Measurements from ENCODE around the gene WNT7B. TPM values are rescaled to one million over a fixed set of nuclear protein-coding genes. Genes with fewer than 3 reads are reported as not detected.
A peak's percentile ranks its signal among the peaks of the same experiment; 100 is the strongest.

The WNT7B gene
- total and polyA plus RNA-seq, 8 donors, result 0.16 to 1.3 (median 0.71) TPM

DNA sequence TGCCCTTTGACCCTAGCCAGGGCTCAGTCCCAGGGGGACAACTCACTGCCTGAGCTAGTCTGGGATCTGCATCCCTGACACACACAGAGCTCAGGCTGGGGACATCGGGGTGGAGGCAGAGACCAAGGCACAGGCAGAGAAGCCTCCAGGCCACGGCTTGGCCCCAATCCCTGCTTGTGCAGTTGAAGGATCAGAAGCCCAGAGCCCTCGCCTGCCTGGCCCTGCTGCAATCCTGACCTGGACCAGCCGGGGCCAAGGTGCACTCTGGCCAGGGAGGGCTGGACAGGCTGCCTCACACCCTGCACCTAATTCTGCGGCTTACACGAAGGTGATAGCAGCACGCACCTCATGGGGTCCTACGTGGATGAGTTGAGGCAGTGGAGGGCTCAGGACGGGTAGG lies 34.6 kb downstream of the WNT7B start:
- FAIRE-seq, result no peak
- no peak for ATAC-seq
- H3K4me1 ChIP-seq, result no peaks in the 10 kb centered on the region

DNA sequence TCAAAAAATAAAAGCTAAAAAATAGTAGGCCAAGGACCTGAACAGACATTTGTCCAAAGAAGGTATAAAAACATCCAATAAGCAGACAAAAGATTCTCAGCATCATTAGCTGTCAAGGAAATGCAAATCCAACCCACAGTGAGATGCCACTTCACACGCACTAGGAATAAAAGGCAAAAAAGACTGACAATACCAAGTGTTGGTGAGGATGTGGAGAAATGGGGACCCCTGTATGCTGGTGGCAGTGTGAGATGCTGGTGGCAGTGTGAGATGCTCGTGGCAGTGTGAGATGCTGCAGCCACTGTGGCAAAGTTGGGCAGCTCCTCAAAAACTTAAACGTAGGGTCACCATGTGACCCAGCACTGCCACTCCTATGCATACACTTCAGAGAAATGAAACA lies 38.0 kb downstream of the WNT7B start:
- Histone ChIP-seq H3K9me3 (no peaks in the 10 kb centered on the region), H3K27me3 (no peaks in the 10 kb centered on the region), H3K4me3 (no peak overlapping the region), H3K4me1 (no peaks in the 10 kb centered on the region), H3K27ac (no peak overlapping the region), H3K36me3 (no peaks in the 10 kb centered on the region)
- FAIRE-seq (no peak), ATAC-seq (no peak), DNase-seq (no peak)
- intact Hi-C loops (cut with DNase I), result no loop called here
- TF ChIP-seq, protein P1, sequence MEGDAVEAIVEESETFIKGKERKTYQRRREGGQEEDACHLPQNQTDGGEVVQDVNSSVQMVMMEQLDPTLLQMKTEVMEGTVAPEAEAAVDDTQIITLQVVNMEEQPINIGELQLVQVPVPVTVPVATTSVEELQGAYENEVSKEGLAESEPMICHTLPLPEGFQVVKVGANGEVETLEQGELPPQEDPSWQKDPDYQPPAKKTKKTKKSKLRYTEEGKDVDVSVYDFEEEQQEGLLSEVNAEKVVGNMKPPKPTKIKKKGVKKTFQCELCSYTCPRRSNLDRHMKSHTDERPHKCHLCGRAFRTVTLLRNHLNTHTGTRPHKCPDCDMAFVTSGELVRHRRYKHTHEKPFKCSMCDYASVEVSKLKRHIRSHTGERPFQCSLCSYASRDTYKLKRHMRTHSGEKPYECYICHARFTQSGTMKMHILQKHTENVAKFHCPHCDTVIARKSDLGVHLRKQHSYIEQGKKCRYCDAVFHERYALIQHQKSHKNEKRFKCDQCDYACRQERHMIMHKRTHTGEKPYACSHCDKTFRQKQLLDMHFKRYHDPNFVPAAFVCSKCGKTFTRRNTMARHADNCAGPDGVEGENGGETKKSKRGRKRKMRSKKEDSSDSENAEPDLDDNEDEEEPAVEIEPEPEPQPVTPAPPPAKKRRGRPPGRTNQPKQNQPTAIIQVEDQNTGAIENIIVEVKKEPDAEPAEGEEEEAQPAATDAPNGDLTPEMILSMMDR (IDR thresholded peaks at IDR 0.05), result no peak
- 83 to 90% methylated on average over 3 of the region's 3 CpGs for WGBS, 2 donors

More for the DNA sequence above, 34.6 kb downstream of the WNT7B start:
- no peaks in the 10 kb centered on the region for H3K27me3 ChIP-seq
- DNase-seq, result no peak
- H3K9me3 ChIP-seq, result no peaks in the 10 kb centered on the region
- no peaks in the 10 kb centered on the region for H3K36me3 ChIP-seq
- intact Hi-C loops (cut with DNase I), result no loop called here
- H3K27ac ChIP-seq, result no peak overlapping the region
- H3K4me3 ChIP-seq, result no peak overlapping the region
- TF ChIP-seq, protein P1 (IDR thresholded peaks at IDR 0.05), result no peak
- 84 to 90% methylated on average over 9 of the region's 9 CpGs for WGBS, 2 donors

GRCh38 chr22:45937960-45938359 lies 39.0 kb downstream of the WNT7B start:
- no peak for FAIRE-seq
- Histone ChIP-seq H3K27me3 (no peaks in the 10 kb centered on the region), H3K36me3 (no peaks in the 10 kb centered on the region), H3K27ac (no peak overlapping the region), H3K4me3 (no peak overlapping the region), H3K4me1 (no peaks in the 10 kb centered on the region), H3K9me3 (no peaks in the 10 kb centered on the region)
- intact Hi-C loops (cut with DNase I), result no loop called here
- 96% methylated on average over 8 of the region's 8 CpGs for WGBS, 2 donors
- TF ChIP-seq, protein P1 (IDR thresholded peaks at IDR 0.05), result no peak
- ATAC-seq, result no peak
- DNase-seq, result no peak

- FAIRE-seq (no peak), ATAC-seq (no peak)
- H3K27me3 ChIP-seq, result no peaks in the 10 kb centered on the region
These were observed 41.4 kb downstream of the WNT7B start for GRCh38 chr22:45935573-45935972.

DNA sequence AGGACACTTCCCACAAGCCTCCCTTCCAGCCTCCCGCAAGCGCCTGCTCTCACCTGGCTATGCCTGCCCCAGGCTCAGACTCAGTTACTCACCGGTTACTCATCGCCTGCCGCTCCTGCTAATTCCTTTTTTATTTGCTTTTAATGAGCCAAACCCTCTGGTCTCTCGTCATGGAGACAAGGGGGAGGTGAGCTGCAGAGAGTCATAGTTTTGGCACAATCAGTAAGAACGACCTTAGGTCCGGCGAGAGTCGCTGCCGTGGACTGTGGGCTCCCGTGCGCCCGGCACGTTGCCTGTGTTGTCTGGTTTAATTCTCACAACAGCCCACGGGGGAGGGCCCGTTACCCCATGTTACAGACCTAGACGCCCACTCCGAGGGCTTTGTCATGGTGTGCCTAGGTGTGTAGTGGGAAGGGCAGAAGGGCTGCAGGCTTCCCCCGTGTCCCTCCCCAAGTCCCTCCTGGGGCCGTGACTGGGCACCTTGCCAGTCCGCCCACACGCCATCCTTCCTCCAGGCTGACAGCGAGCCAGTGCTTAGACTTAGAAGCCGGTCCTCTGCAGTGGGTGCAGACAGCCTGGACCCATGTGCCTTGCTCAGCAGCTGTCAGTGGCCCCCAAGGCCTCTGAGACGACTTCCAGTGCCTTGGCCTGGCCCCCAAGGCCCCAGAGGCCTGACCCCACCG lies 42.2 kb downstream of the WNT7B start:
- TF ChIP-seq, protein P1 (IDR thresholded peaks at IDR 0.05), result no peak
- intact Hi-C loops (cut with DNase I), result no loop called here
- H3K27ac ChIP-seq, result no peak overlapping the region
- ATAC-seq, result peak; percentile 50 to 88 (median 78)
- peak in 3 of 6 donors; percentile 28 to 57 (median 46) for DNase-seq
- 11 to 15% methylated on average over 27 of the region's 27 CpGs for WGBS, 2 donors
- H3K4me3 ChIP-seq, result no peak overlapping the region
- H3K4me1 ChIP-seq, result no peaks in the 10 kb centered on the region
- no peaks in the 10 kb centered on the region for H3K9me3 ChIP-seq
- H3K27me3 ChIP-seq, result no peaks in the 10 kb centered on the region
- H3K36me3 ChIP-seq, result no peaks in the 10 kb centered on the region
- no peak for FAIRE-seq

More at GRCh38 chr22:45935573-45935972, 41.4 kb downstream of the WNT7B start:
- H3K36me3 ChIP-seq, result no peaks in the 10 kb centered on the region
- H3K4me3 ChIP-seq, result no peak overlapping the region
- H3K27ac ChIP-seq, result no peak overlapping the region
- TF ChIP-seq, protein P1 (IDR thresholded peaks at IDR 0.05), result no peak
- DNase-seq, result no peak
- 68 to 80% methylated on average over 6 of the region's 6 CpGs for WGBS, 2 donors
- intact Hi-C loops (cut with DNase I), result no loop called here
- H3K4me1 ChIP-seq, result no peaks in the 10 kb centered on the region
- H3K9me3 ChIP-seq, result no peaks in the 10 kb centered on the region

All from pancreas (tissue), 10 donors.